ENCODE measurements around the gene USP15. TPM values are rescaled to one million over a fixed set of nuclear protein-coding genes. Genes with fewer than 3 reads are reported as not detected.
"Not testable (repeated sequence)": the region's sequence is repeated elsewhere in the genome, so short reads cannot be mapped to it uniquely, and the experiment has no call there.

USP15 gene
- polyA plus RNA-seq, 4 donors = 33.9 to 60.8 (median 54.1) TPM

GRCh38 chr12:62448436-62448835 lies 188.2 kb downstream of the USP15 start:
- Histone ChIP-seq H3K4me3 (ENCODE audit: low read depth in 1 of 3, low read length in 3 of 3) (no peak overlapping the region), H3K9me3 (ENCODE audit: control insufficient read depth in 2 of 2, insufficient read depth in 1 of 2, low read depth in 1 of 2, low read length in 1 of 2) (peaks cover 0 to 8% of the 10 kb centered on the region in 2 donors), H3K36me3 (ENCODE audit: control insufficient read depth in 3 of 3, insufficient read depth in 2 of 3, low read depth in 1 of 3, low read length in 3 of 3) (no peaks in the 10 kb centered on the region), H3K4me1 (ENCODE audit: control insufficient read depth in 3 of 3, insufficient read depth in 2 of 3, low read depth in 1 of 3, low read length in 2 of 3) (no peaks in the 10 kb centered on the region), H3K27me3 (ENCODE audit: control insufficient read depth in 3 of 3, insufficient read depth in 3 of 3, low read length in 3 of 3) (no peaks in the 10 kb centered on the region), H3K27ac (ENCODE audit: low read depth in 1 of 3, low read length in 2 of 3) (no peak overlapping the region)
- WGBS, 3 donors = 81 to 88% (median 85%) methylated on average over 3 of the region's 3 CpGs
- DNase-seq (no peak), FAIRE-seq (no peak)

GRCh38 chr12:62455429-62455828 lies 195.2 kb downstream of the USP15 start:
- WGBS, 3 donors = 50 to 66% (median 57%) methylated on average over 2 of the region's 2 CpGs
- not testable (repeated sequence) for H3K4me3 ChIP-seq (ENCODE audit: low read depth in 1 of 3, low read length in 3 of 3); H3K27me3 ChIP-seq (ENCODE audit: control insufficient read depth in 3 of 3, insufficient read depth in 3 of 3, low read length in 3 of 3); H3K36me3 ChIP-seq (ENCODE audit: control insufficient read depth in 3 of 3, insufficient read depth in 2 of 3, low read depth in 1 of 3, low read length in 3 of 3); FAIRE-seq; H3K27ac ChIP-seq (ENCODE audit: low read depth in 1 of 3, low read length in 2 of 3); DNase-seq; H3K9me3 ChIP-seq (ENCODE audit: control insufficient read depth in 2 of 2, insufficient read depth in 1 of 2, low read depth in 1 of 2, low read length in 1 of 2); H3K4me1 ChIP-seq (ENCODE audit: control insufficient read depth in 3 of 3, insufficient read depth in 2 of 3, low read depth in 1 of 3, low read length in 2 of 3)

DNA sequence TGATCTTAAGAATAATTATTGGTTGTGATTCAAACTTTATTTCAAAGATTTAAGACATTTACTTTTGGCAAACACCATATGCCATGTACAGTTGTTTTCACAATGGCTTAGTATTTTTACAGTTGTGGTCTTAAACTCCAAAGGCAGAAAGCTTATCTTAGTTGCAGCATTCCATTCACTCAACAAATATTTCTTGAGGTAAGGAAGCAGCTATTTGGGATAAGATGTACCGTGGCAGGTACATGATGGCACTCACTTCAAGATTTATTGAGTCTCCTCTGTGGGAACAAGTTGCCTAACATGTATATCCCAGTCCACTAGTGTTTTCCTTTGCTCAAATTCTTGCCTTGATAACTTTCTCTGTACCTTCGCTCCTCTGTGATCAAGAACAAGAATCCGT lies 198.4 kb downstream of the USP15 start:
- no peaks in the 10 kb centered on the region for H3K4me1 ChIP-seq (ENCODE audit: control insufficient read depth in 3 of 3, insufficient read depth in 2 of 3, low read depth in 1 of 3, low read length in 2 of 3)
- no peak overlapping the region for H3K4me3 ChIP-seq (ENCODE audit: low read depth in 1 of 3, low read length in 3 of 3)
- DNase-seq = no peak
- WGBS, 3 donors = 83 to 87% (median 84%) methylated on average over 3 of the region's 3 CpGs
- no peaks in the 10 kb centered on the region for H3K36me3 ChIP-seq (ENCODE audit: control insufficient read depth in 3 of 3, insufficient read depth in 2 of 3, low read depth in 1 of 3, low read length in 3 of 3)
- no peak for FAIRE-seq
- no peaks in the 10 kb centered on the region for H3K27me3 ChIP-seq (ENCODE audit: control insufficient read depth in 3 of 3, insufficient read depth in 3 of 3, low read length in 3 of 3)
- no peak overlapping the region for H3K27ac ChIP-seq (ENCODE audit: low read depth in 1 of 3, low read length in 2 of 3)
- peaks cover 0 to 12% of the 10 kb centered on the region in 2 donors for H3K9me3 ChIP-seq (ENCODE audit: control insufficient read depth in 2 of 2, insufficient read depth in 1 of 2, low read depth in 1 of 2, low read length in 1 of 2)

DNA sequence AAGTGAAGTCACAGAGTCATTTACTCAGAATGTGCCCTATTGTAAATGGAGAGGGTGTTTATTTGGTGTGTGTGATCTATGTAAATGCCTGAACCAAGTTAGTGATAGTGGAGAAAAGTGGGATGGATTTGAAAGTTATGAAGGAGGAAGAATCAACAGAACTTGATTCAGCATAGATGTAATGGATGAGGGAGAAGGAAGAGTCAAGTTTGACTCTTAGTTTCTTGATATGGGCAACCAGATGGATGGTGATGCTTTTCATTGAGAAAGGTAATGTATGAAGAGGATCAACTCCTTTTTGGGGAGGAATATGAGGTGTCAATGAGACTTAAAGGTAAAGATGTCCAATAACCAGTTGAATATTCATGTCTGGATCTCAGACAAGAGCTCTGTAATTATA lies 199.8 kb downstream of the USP15 start:
- Histone ChIP-seq H3K27me3 (ENCODE audit: control insufficient read depth in 3 of 3, insufficient read depth in 3 of 3, low read length in 3 of 3) (no peaks in the 10 kb centered on the region), H3K36me3 (ENCODE audit: control insufficient read depth in 3 of 3, insufficient read depth in 2 of 3, low read depth in 1 of 3, low read length in 3 of 3) (no peaks in the 10 kb centered on the region), H3K27ac (ENCODE audit: low read depth in 1 of 3, low read length in 2 of 3) (no peak overlapping the region), H3K4me1 (ENCODE audit: control insufficient read depth in 3 of 3, insufficient read depth in 2 of 3, low read depth in 1 of 3, low read length in 2 of 3) (no peaks in the 10 kb centered on the region), H3K4me3 (ENCODE audit: low read depth in 1 of 3, low read length in 3 of 3) (no peak overlapping the region), H3K9me3 (ENCODE audit: control insufficient read depth in 2 of 2, insufficient read depth in 1 of 2, low read depth in 1 of 2, low read length in 1 of 2) (peaks cover 0 to 14% of the 10 kb centered on the region in 2 donors)
- DNase-seq (no peak), FAIRE-seq (no peak)

GRCh38 chr12:62461171-62461837 lies 201.1 kb downstream of the USP15 start:
- DNase-seq; H3K9me3 ChIP-seq (ENCODE audit: control insufficient read depth in 2 of 2, insufficient read depth in 1 of 2, low read depth in 1 of 2, low read length in 1 of 2); H3K27ac ChIP-seq (ENCODE audit: low read depth in 1 of 3, low read length in 2 of 3); H3K36me3 ChIP-seq (ENCODE audit: control insufficient read depth in 3 of 3, insufficient read depth in 2 of 3, low read depth in 1 of 3, low read length in 3 of 3); H3K4me1 ChIP-seq (ENCODE audit: control insufficient read depth in 3 of 3, insufficient read depth in 2 of 3, low read depth in 1 of 3, low read length in 2 of 3); H3K4me3 ChIP-seq (ENCODE audit: low read depth in 1 of 3, low read length in 3 of 3); H3K27me3 ChIP-seq (ENCODE audit: control insufficient read depth in 3 of 3, insufficient read depth in 3 of 3, low read length in 3 of 3); FAIRE-seq: not testable (repeated sequence)
- WGBS, 3 donors = 92 to 97% (median 95%) methylated on average over 22 to 32 of the region's 32 CpGs

DNA sequence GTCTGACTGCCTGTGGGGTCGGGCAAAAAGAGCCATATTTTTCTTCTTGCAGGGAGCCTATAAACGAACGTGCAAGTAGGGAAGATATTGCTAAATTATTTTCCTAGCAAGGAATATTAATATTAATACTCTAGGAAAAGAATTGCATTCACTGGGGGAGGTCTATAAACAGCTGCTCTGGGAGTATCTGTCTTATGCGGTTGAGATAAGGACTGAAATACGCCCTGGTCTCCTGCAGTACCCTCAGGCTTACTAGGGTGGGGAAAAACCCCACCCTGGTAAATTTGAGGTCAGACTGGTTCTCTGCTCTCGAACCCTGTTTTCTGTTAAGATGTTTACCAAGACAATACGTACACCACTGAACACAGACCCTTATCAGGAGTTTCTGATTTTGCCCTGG lies 203.0 kb downstream of the USP15 start:
- not testable (repeated sequence) for H3K4me3 ChIP-seq (ENCODE audit: low read depth in 1 of 3, low read length in 3 of 3); H3K27ac ChIP-seq (ENCODE audit: low read depth in 1 of 3, low read length in 2 of 3); H3K36me3 ChIP-seq (ENCODE audit: control insufficient read depth in 3 of 3, insufficient read depth in 2 of 3, low read depth in 1 of 3, low read length in 3 of 3); H3K27me3 ChIP-seq (ENCODE audit: control insufficient read depth in 3 of 3, insufficient read depth in 3 of 3, low read length in 3 of 3); DNase-seq; H3K4me1 ChIP-seq (ENCODE audit: control insufficient read depth in 3 of 3, insufficient read depth in 2 of 3, low read depth in 1 of 3, low read length in 2 of 3); H3K9me3 ChIP-seq (ENCODE audit: control insufficient read depth in 2 of 2, insufficient read depth in 1 of 2, low read depth in 1 of 2, low read length in 1 of 2); FAIRE-seq
- WGBS, 3 donors = 67 to 79% (median 77%) methylated on average over 7 of the region's 7 CpGs

Other genes starting within 250 kb of the USP15 start
- gene MON2, start 206.4 kb downstream of the USP15 start, polyA plus RNA-seq = 10 to 100 TPM in 1 of 4 donors, 1 to 10 TPM in 3; 7.1 to 43.5 (median 9.3) TPM

All from small intestine (tissue), 7 donors.